GM18951 (cell line): ENCODE data around the gene TP53I13.
"Not testable (repeated sequence)": the region's sequence is repeated elsewhere in the genome, so short reads cannot be mapped to it uniquely, and the experiment has no call there.

ENCODE experiments used
- POLR2A ChIP-seq: IDR thresholded peaks from 4 replicates; pipeline ENCODE4 v1.6.1; 2011; ENCODE audit warnings: mild to moderate bottlenecking; ENCODE audit not compliant: insufficient read length, insufficient read depth; ENCODE audit errors: extremely low read depth
- in situ Hi-C: fragments of 300-500 bp; cut with MboI; formaldehyde crosslinking; loops from one replicate; pipeline ENCODE4 v1.12.0; 2022; ENCODE audit warnings: low sequenced_read_pairs, mixed read lengths, inconsistent platforms; ENCODE audit not compliant: unreplicated experiment

Gene TP53I13

GRCh38 chr17:29568331-29569244 lies at the start of gene TP53I13:
TP53I13 (plus strand) TSS chr17:29568701; CDS start chr17:29568759, 58 bp downstream.
- TF ChIP-seq POLR2A: peak; percentile 81
- in situ Hi-C loops: no loop called here

- TF ChIP-seq POLR2A: no peak
- in situ Hi-C loops: no loop called here
Observed at GRCh38 chr17:29524692-29525091, 43.8 kb upstream of the TP53I13 start.

GRCh38 chr17:29526322-29526721 lies 42.2 kb upstream of the TP53I13 start:
- in situ Hi-C loops: no loop called here
- no peak for TF ChIP-seq POLR2A

GRCh38 chr17:29533976-29534375 lies 34.5 kb upstream of the TP53I13 start:
- in situ Hi-C loops: loop anchor here (10.0 kb wide), 1 partner anchor 159 kb away; no protein-coding TSS in a partner anchor
- TF ChIP-seq POLR2A: no peak

- in situ Hi-C loops: no loop called here
- no peak for TF ChIP-seq POLR2A
Observed at GRCh38 chr17:29544066-29544465, 24.4 kb upstream of the TP53I13 start.

- TF ChIP-seq POLR2A: no peak
- in situ Hi-C loops: no loop called here
Observed at GRCh38 chr17:29546085-29546484, 22.4 kb upstream of the TP53I13 start.

- TF ChIP-seq POLR2A: no peak
- in situ Hi-C loops: no loop called here
Observed at GRCh38 chr17:29546830-29547229, 21.7 kb upstream of the TP53I13 start.

- in situ Hi-C loops: no loop called here
- TF ChIP-seq POLR2A: no peak
Observed at GRCh38 chr17:29549177-29549923, 19.2 kb upstream of the TP53I13 start.

GRCh38 chr17:29555840-29556239 lies 12.7 kb upstream of the TP53I13 start:
- no peak for TF ChIP-seq POLR2A
- in situ Hi-C loops: no loop called here

- TF ChIP-seq POLR2A: no peak
- in situ Hi-C loops: no loop called here
Observed at GRCh38 chr17:29557085-29557738, 11.3 kb upstream of the TP53I13 start.

GRCh38 chr17:29557739-29558116 lies 10.8 kb upstream of the TP53I13 start:
- no peak for TF ChIP-seq POLR2A
- in situ Hi-C loops: no loop called here

GRCh38 chr17:29558139-29558538 lies 10.4 kb upstream of the TP53I13 start:
- in situ Hi-C loops: not testable (repeated sequence)

GRCh38 chr17:29559640-29560039 lies 8.9 kb upstream of the TP53I13 start:
- in situ Hi-C loops: no loop called here

More at GRCh38 chr17:29559640-29560039, 8.9 kb upstream of the TP53I13 start:
- no peak for TF ChIP-seq POLR2A
